Left ventricle myocardium inferior (tissue), 1 donor: ENCODE measurements around the gene CCDC106. TPM values are rescaled to one million over a fixed set of nuclear protein-coding genes. Genes with fewer than 3 reads are reported as not detected.
A peak's percentile ranks its signal among the peaks of the same experiment; 100 is the strongest.

Source experiments
- DNase-seq: peaks from one replicate; pipeline ENCODE4 v3.0.0-alpha.2; 2020
- H3K27ac ChIP-seq: fragments of 200-600 bp; replicated peaks from 2 replicates; pipeline ENCODE4 v1.8.0; 2021
- H3K27me3 ChIP-seq: fragments of 200-600 bp; 2 replicates; pipeline ENCODE4 v1.8.0; 2021; ENCODE audit warnings: low read depth
- H3K36me3 ChIP-seq: fragments of 200-600 bp; 2 replicates; pipeline ENCODE4 v1.8.0; 2021
- H3K4me1 ChIP-seq: fragments of 200-600 bp; 2 replicates; pipeline ENCODE4 v1.8.0; 2021
- H3K4me3 ChIP-seq: fragments of 200-600 bp; 2 replicates; pipeline ENCODE4 v1.8.0; 2021; ENCODE audit warnings: mild to moderate bottlenecking, moderate library complexity
- H3K9me3 ChIP-seq: fragments of 200-600 bp; replicated peaks from 2 replicates; pipeline ENCODE4 v1.8.0; 2021
- CTCF ChIP-seq: fragments of 200-600 bp; IDR thresholded peaks from 2 replicates; pipeline ENCODE4 v1.8.0; 2021; ENCODE audit warnings: antibody characterized with exemption, mild to moderate bottlenecking, borderline replicate concordance
- intact Hi-C: fragments of 100-400 bp; cut with micrococcal nuclease; formaldehyde crosslinking; loops from one replicate; pipeline ENCODE4 v1.11.0; 2022
- total RNA-seq: library from RNA; stranded (reverse); fragmentation: NEBNext Ultra II Directional; extraction: Animal tissue kit (Norgen Biotek cat#: 25700); gene quantifications from one replicate; pipeline ENCODE4 v1.2.1, GENCODE V29; 2021
- donor health status: DM: no; HTN: yes; CAD: no; lungs with severe emphysema.

The CCDC106 gene
- total RNA-seq, 1 donor from 2014 or later, result 14.6 TPM

GRCh38 chr19:55633861-55634260 is 14.2 kb upstream of the CCDC106 start:
- no peaks in the 10 kb centered on the region for H3K36me3 ChIP-seq
- H3K4me3 ChIP-seq, result no peak overlapping the region
- no peak for TF ChIP-seq CTCF
- DNase-seq, result no peak
- peaks cover 49% of the 10 kb centered on the region for H3K4me1 ChIP-seq
- H3K27me3 ChIP-seq, result no peaks in the 10 kb centered on the region
- intact Hi-C loops, result no loop called here
- peak overlapping the region; percentile 98 for H3K27ac ChIP-seq
- no peaks in the 10 kb centered on the region for H3K9me3 ChIP-seq

- H3K36me3 ChIP-seq, result no peaks in the 10 kb centered on the region
- no peaks in the 10 kb centered on the region for H3K27me3 ChIP-seq
- no peak for TF ChIP-seq CTCF
- DNase-seq, result no peak
- H3K27ac ChIP-seq, result peak overlapping the region; percentile 98
- H3K9me3 ChIP-seq, result no peaks in the 10 kb centered on the region
- H3K4me3 ChIP-seq, result peak overlapping the region; percentile 96
- H3K4me1 ChIP-seq, result peaks cover 64% of the 10 kb centered on the region
- intact Hi-C loops, result no loop called here
Measured at GRCh38 chr19:55635334-55635717, 12.7 kb upstream of the CCDC106 start.

- intact Hi-C loops, result no loop called here
Measured at GRCh38 chr19:55635856-55636440, 12.1 kb upstream of the CCDC106 start.

GRCh38 chr19:55636723-55637122 is 11.3 kb upstream of the CCDC106 start:
- no peak for DNase-seq
- H3K9me3 ChIP-seq, result no peaks in the 10 kb centered on the region
- no peak for TF ChIP-seq CTCF
- H3K36me3 ChIP-seq, result no peaks in the 10 kb centered on the region
- intact Hi-C loops, result no loop called here
- H3K27ac ChIP-seq, result no peak overlapping the region
- H3K4me3 ChIP-seq, result peak overlapping the region; percentile 96
- no peaks in the 10 kb centered on the region for H3K27me3 ChIP-seq
- peaks cover 78% of the 10 kb centered on the region for H3K4me1 ChIP-seq

More at GRCh38 chr19:55635856-55636440, 12.1 kb upstream of the CCDC106 start:
- no peak for DNase-seq
- no peaks in the 10 kb centered on the region for H3K9me3 ChIP-seq
- TF ChIP-seq CTCF, result no peak
- H3K4me1 ChIP-seq, result peaks cover 70% of the 10 kb centered on the region
- H3K27ac ChIP-seq, result peak overlapping the region; percentile 98
- no peaks in the 10 kb centered on the region for H3K27me3 ChIP-seq
- H3K36me3 ChIP-seq, result no peaks in the 10 kb centered on the region
- H3K4me3 ChIP-seq, result peak overlapping the region; percentile 96

GRCh38 chr19:55637534-55637933 is 10.5 kb upstream of the CCDC106 start:
- Histone ChIP-seq H3K36me3 (no peaks in the 10 kb centered on the region), H3K9me3 (no peaks in the 10 kb centered on the region), H3K4me1 (peaks cover 85% of the 10 kb centered on the region), H3K27me3 (no peaks in the 10 kb centered on the region), H3K4me3 (no peak overlapping the region), H3K27ac (no peak overlapping the region)
- no peak for DNase-seq
- intact Hi-C loops, result no loop called here
- TF ChIP-seq CTCF, result no peak
